Measurements from ENCODE around the gene PTPN1.

GRCh38 chr20:50571466-50571865 is 61.3 kb downstream of the PTPN1 start:
- TF ChIP-seq CTCF (conservative IDR thresholded peaks at IDR 0.05 in 1 of 2, IDR thresholded peaks at IDR 0.05 in 1 of 2; ENCODE audit: low read depth in 1 of 2, low read length in 2 of 2) (no peak), EZH2 (IDR thresholded peaks at IDR 0.05; ENCODE audit: low read length, missing control alignments) (no peak)
